Measurements from ENCODE around the gene XAB2.

The XAB2 gene

GRCh38 chr19:7661744-7662538 is 32.6 kb upstream of the XAB2 start:
- TF ChIP-seq CTCF (IDR thresholded peaks at IDR 0.05; ENCODE audit: extremely low read depth, missing control alignments): no peak
- DNase-seq (ENCODE audit: low spot score): no peak

GRCh38 chr19:7658219-7658686 is 28.9 kb upstream of the XAB2 start:
- DNase-seq (ENCODE audit: low spot score): peak; percentile 93
- no peak for TF ChIP-seq CTCF (IDR thresholded peaks at IDR 0.05; ENCODE audit: extremely low read depth, missing control alignments)

- TF ChIP-seq CTCF (IDR thresholded peaks at IDR 0.05; ENCODE audit: extremely low read depth, missing control alignments): no peak
- DNase-seq (ENCODE audit: low spot score): no peak
Measured at GRCh38 chr19:7657131-7657751, 27.9 kb upstream of the XAB2 start.

GRCh38 chr19:7655581-7655980 is 26.2 kb upstream of the XAB2 start:
- no peak for TF ChIP-seq CTCF (IDR thresholded peaks at IDR 0.05; ENCODE audit: extremely low read depth, missing control alignments)
- DNase-seq (ENCODE audit: low spot score): no peak

GRCh38 chr19:7654401-7654800 is 25.1 kb upstream of the XAB2 start:
- DNase-seq (ENCODE audit: low spot score): no peak
- TF ChIP-seq CTCF (IDR thresholded peaks at IDR 0.05; ENCODE audit: extremely low read depth, missing control alignments): no peak

GRCh38 chr19:7652061-7652641 is 22.8 kb upstream of the XAB2 start:
- DNase-seq (ENCODE audit: low spot score): peak; percentile 90

More at GRCh38 chr19:7652061-7652641, 22.8 kb upstream of the XAB2 start:
- peak; percentile 89 for TF ChIP-seq CTCF (IDR thresholded peaks at IDR 0.05; ENCODE audit: extremely low read depth, missing control alignments)
